ENCODE results near the gene DLX1.
A peak's percentile ranks its signal among the peaks of the same experiment; 100 is the strongest.

DLX1 gene

DNA sequence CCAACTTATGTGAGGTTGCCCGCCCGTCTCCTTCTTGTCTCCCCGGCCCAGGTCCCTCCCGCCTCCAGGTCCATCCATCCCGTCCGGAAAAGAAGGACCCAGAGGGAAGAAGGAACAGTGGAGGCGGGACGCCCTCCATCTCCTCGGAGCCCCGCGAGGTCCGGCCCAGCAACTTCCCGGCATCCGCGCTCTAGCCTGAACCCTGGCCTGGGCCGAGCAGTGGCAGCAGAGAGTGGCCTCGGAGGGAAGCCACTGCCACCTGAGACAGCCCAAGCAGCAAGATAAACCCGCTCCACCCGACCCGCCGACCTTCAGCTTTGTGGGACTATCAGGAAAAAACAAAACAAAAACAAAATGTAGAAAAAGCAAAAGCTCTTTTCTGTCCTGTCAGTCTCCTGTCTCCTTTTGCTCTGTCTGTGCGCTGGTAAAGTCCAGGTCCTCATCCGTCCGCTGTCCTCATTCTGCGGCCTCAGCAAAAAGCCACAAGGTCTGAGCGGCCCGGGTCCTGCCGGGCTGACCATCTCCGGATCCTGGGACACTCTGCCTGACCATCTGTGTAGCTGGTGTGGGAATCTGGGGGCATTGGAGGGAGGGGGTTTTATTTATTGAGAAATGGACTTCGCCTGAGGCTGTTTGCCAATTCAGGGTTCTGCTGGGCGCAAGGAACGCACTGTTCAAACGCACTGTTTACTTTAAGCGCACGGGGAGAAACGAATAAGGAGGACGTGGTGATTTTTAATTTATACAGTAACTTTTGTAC is 3.1 kb downstream of the DLX1 start:
- TF ChIP-seq, protein P1, sequence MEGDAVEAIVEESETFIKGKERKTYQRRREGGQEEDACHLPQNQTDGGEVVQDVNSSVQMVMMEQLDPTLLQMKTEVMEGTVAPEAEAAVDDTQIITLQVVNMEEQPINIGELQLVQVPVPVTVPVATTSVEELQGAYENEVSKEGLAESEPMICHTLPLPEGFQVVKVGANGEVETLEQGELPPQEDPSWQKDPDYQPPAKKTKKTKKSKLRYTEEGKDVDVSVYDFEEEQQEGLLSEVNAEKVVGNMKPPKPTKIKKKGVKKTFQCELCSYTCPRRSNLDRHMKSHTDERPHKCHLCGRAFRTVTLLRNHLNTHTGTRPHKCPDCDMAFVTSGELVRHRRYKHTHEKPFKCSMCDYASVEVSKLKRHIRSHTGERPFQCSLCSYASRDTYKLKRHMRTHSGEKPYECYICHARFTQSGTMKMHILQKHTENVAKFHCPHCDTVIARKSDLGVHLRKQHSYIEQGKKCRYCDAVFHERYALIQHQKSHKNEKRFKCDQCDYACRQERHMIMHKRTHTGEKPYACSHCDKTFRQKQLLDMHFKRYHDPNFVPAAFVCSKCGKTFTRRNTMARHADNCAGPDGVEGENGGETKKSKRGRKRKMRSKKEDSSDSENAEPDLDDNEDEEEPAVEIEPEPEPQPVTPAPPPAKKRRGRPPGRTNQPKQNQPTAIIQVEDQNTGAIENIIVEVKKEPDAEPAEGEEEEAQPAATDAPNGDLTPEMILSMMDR (IDR thresholded peaks at IDR 0.05), result no peak
- H3K4me3 ChIP-seq, result no peak overlapping the region
- no peak for DNase-seq (ENCODE audit: low spot score)
- H3K27ac ChIP-seq, result no peak overlapping the region

DNA sequence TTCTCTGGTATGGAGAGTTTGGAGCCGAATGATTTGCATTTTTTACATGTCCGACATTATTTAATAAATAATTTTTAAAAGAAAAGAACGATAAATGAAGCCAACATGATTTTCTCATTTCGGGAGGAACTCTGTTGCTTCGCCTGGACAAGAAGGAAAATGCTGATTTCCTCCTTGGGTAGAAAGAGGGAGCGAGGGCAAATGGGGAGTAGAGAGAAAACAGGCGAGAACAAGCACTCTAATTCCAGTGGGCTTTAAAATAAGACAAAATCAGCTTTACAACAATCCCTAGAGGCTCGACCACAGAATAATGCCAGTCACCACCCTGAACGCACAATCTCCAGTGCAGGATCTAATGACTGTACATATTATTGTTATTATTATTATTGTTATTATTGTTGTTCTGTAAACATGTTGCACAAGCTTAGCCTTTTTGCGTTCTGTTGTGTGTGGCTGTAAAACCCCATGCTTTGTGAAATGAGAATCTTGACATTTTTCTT is 3.7 kb downstream of the DLX1 start:
- TF ChIP-seq, protein P1 (IDR thresholded peaks at IDR 0.05), result no peak
- Histone ChIP-seq H3K27ac (no peak overlapping the region), H3K4me3 (no peak overlapping the region)
- DNase-seq (ENCODE audit: low spot score), result no peak

DNA sequence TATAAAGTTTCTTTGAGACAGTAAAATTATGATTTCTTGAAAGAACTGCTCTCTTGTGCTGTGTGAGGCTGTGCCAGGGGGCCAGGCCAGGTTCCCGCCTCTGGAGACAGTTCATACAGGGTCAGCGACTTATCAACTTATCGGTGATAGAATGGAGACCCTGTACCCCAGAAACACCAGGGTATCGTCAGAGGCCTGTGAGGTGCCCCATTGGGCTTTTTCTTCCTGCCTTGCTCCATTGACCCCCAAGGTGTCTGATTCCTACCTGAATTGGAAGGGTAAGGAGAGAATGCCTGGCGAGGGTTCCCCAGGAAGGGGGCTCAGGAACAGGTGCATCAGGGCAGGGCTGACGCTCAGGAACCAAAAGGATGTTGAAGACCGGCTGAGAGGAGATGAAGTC is 4.3 kb downstream of the DLX1 start:
- Histone ChIP-seq H3K27ac (no peak overlapping the region), H3K4me3 (no peak overlapping the region)
- DNase-seq (ENCODE audit: low spot score), result no peak
- TF ChIP-seq, protein P1 (IDR thresholded peaks at IDR 0.05), result no peak

DNA sequence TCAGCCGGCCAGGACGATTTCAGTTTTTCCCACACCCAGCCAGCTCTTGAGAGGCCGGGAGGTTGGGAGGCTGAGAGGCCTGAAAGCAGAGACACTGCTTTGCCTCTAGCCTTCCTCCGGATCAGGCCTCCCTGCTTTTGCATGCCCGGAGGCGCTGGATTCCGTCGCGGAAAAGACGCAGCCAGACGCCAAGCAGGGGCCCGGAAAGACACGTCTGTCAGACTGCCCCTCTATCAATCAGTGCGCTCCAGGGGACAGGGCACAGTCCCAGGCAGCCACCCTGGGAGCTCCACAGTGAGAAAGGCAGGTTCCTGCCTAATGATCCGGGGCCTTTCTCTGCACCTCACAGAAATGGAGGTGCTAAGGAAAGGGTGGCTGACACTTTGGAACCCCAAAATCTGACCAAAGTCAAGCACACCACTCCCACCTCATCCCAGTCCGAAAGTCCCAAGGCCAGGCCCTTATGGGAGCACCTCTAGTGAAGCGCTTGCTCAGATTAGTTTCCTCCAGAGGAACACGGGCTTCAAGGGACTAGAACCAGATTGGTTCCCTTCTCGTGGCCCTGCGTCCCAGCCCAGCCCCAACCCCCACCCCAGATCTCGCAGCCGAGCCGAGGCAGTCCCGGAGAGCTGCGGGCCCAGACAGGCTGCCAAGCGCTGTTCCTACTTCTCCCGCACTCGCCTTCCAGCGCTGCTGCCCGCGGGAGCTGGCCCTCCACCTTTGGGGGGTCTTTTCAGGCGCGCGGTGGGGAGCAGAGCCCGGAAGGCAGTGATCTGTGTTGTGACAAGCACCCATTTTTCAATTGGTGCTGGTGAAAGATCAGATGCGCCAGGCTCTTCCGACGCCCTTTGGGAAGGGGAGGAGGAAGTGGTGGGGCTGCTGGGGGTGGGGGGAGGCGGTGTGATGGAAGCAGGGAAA is 5.0 kb downstream of the DLX1 start:
- H3K27ac ChIP-seq, result peak overlapping the region in 1 of 2 donors; percentile 42
- no peak for DNase-seq (ENCODE audit: low spot score)
- TF ChIP-seq, protein P1 (IDR thresholded peaks at IDR 0.05), result no peak
- H3K4me3 ChIP-seq, result no peak overlapping the region

DNA sequence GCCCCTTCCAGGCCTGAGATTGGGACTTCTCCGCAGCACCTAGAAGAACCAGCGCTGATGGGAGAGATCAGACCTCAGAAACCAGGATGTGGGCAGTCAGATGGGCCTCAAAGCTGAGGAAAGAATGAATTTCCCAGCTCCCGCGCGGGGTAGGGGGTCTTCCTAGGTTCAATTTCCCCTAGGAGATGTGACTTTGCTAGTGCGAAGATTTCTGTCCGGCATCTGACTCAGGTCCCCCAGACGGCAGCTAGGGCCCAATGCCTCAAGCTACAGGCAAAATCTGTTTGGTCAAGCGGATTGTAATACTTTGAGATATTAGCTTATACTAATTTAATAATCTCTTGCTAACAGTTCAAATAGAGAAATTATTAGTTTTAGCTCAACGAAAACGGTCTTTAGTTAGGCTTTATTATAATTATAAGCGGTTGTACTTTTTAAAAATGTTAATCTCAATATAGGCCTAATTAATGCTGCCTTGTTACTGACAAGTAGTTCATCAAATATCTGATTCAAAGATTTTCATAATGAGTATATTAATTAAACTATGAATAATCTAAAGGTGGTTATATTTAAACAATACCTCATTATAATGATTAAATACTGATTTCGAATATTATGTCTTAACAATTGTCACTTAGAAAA is 5.8 kb downstream of the DLX1 start:
- Histone ChIP-seq H3K4me3 (no peak overlapping the region), H3K27ac (peak overlapping the region in 1 of 2 donors; percentile 42)
- DNase-seq (ENCODE audit: low spot score), result no peak
- TF ChIP-seq, protein P1 (IDR thresholded peaks at IDR 0.05), result no peak

DNA sequence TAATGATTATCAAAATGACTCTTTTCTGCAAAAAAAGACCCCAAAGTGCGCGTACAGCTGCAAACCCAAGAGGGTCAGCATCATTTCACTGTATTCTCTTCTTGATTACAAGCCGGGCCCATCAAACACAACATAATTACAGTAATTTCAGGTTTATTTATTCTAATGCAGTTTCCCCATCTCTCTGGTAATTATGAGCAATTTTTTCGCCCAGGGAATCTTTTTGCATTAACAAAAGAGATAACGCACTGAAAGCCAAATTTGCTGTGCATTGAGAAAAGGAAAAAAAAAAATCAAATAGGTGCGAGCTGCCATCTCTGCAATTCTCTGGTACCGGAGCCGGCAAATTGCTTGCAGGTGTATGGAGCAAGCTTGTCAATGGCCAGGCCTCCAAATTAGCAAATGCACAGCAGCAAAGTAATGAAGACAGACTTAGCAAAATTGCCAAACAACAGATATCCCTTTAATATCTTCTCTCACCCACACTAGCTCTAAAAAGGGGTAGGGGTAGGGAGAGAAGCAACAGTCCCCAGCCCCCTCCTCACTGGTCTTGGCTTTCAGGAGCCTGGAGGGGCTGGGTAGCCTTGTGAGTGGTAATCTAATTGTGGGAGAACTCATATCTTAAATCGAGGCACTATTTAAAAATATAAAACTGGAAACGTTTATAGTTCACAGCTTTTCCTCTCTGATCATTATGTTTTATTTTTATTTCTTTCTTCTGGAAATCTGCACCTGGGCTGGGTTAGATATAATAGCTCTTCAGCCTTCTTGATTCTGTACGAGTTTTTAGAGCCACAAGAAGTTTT is 6.7 kb downstream of the DLX1 start:
- Histone ChIP-seq H3K4me3 (no peak overlapping the region), H3K27ac (no peak overlapping the region)
- TF ChIP-seq, protein P1 (IDR thresholded peaks at IDR 0.05), result no peak
- no peak for DNase-seq (ENCODE audit: low spot score)

All from coronary artery (tissue), 2 donors.